OCI-LY7 (cell line): ENCODE results near the gene NAA60. TPM values are rescaled to one million over a fixed set of nuclear protein-coding genes. Genes with fewer than 3 reads are reported as not detected.

Source experiments
- BruUV-seq: library from RNA; stranded (reverse); fragments of 400-500 nt; replicated peaks from 2 replicates; lab custom pipeline; 2021; lab: Mats Ljungman, UMichigan
- CTCF ChIA-PET: fragments of 300-600 bp; sonication (Branson Sonifier 250); formaldehyde crosslinking; loops from one replicate; lab custom pipeline; 2022; ENCODE audit warnings: antibody characterized with exemption; ENCODE audit not compliant: unreplicated experiment; lab: Charles Lee
- POLR2A ChIA-PET: fragments of 300-600 bp; sonication (Branson Sonifier 250); formaldehyde crosslinking; loops from one replicate; lab custom pipeline; 2022; ENCODE audit warnings: antibody characterized with exemption; lab: Charles Lee
- DNase-seq: peaks from one replicate; pipeline ENCODE4 v3.0.0-alpha.2; 2015; ENCODE audit warnings: low spot score
- H2AFZ ChIP-seq: fragments of 200-600 bp; sonication (generic), shearing (Covaris generic); 2 replicates; pipeline ENCODE4 v1.6.1; 2014; ENCODE audit warnings: mild to moderate bottlenecking, antibody characterized with exemption, low read length, moderate library complexity
- H3K27ac ChIP-seq: fragments of 200-600 bp; sonication (generic); 2 replicates; pipeline ENCODE4 v1.5.1; 2014; ENCODE audit warnings: mixed run types, low read depth, mild to moderate bottlenecking, moderate library complexity, low read length, inconsistent platforms; ENCODE audit not compliant: poor library complexity, severe bottlenecking
- H3K36me3 ChIP-seq: fragments of 200-600 bp; sonication (generic); 2 replicates; pipeline ENCODE4 v1.6.1; 2014; ENCODE audit warnings: mild to moderate bottlenecking, antibody characterized with exemption, low read length, moderate library complexity, mixed read lengths; ENCODE audit not compliant: insufficient read depth
- H3K4me1 ChIP-seq: fragments of 200-600 bp; sonication (generic); 2 replicates; pipeline ENCODE4 v1.5.1; 2014; ENCODE audit warnings: mild to moderate bottlenecking, low read length; ENCODE audit not compliant: insufficient read depth, poor library complexity, severe bottlenecking
- H3K4me2 ChIP-seq: fragments of 200-600 bp; sonication (generic); 2 replicates; pipeline ENCODE4 v1.6.1; 2014; ENCODE audit warnings: mild to moderate bottlenecking, low read length
- H3K4me3 ChIP-seq: fragments of 200-600 bp; sonication (generic); 2 replicates; pipeline ENCODE4 v1.5.1; 2014; ENCODE audit warnings: mild to moderate bottlenecking, low read depth, low read length; ENCODE audit not compliant: poor library complexity, severe bottlenecking
- H3K79me2 ChIP-seq: fragments of 200-600 bp; sonication (generic); 2 replicates; pipeline ENCODE4 v1.6.1; 2016; ENCODE audit warnings: low read depth, mild to moderate bottlenecking, low read length, moderate library complexity, mixed read lengths; ENCODE audit not compliant: insufficient read depth
- H3K9me2 ChIP-seq: fragments of 200-600 bp; sonication (generic); 2 replicates; pipeline ENCODE4 v1.6.1; 2016; ENCODE audit warnings: mild to moderate bottlenecking, low read length, mixed read lengths; ENCODE audit not compliant: insufficient read depth
- H3K9me3 ChIP-seq: fragments of 200-600 bp; sonication (generic); 2 replicates; pipeline ENCODE4 v1.6.1; 2014; ENCODE audit warnings: mild to moderate bottlenecking, mixed run types, low read length, mixed read lengths
- H4K20me1 ChIP-seq: fragments of 200-600 bp; sonication (generic); 2 replicates; pipeline ENCODE4 v1.6.1; 2014; ENCODE audit warnings: mild to moderate bottlenecking, antibody characterized with exemption, low read length, moderate library complexity, mixed read lengths; ENCODE audit not compliant: insufficient read depth
- CTCF ChIP-seq: fragments of 200-600 bp; sonication (generic); conservative IDR thresholded peaks from 2 replicates; pipeline ENCODE4 v1.5.1; 2014; ENCODE audit warnings: mild to moderate bottlenecking, antibody characterized with exemption, low read length, moderate library complexity, mixed read lengths
- EZH2phosphoT487 ChIP-seq: fragments of 200-600 bp; sonication (generic); IDR thresholded peaks from 2 replicates; pipeline ENCODE4 v1.6.1; 2018; ENCODE audit warnings: low read depth, borderline replicate concordance, mild to moderate bottlenecking, mixed run types, antibody characterized with exemption, low read length, moderate library complexity, mixed read lengths
- intact Hi-C: fragments of 100-400 bp; cut with micrococcal nuclease; formaldehyde crosslinking; loops from one replicate; pipeline ENCODE4 v1.10.0; 2022; ENCODE audit not compliant: unreplicated experiment
- total RNA-seq, 2 experiments: library from RNA; depleted of rRNA in 1 of 2; stranded (reverse); fragments of >200 nt in 1 of 2; shearing (Covaris generic) in 1 of 2; gene quantifications; 2 replicates each; pipeline ENCODE4 v1.2.3, GENCODE V29; 2014 to 2022

NAA60 gene
- total RNA-seq, 2 experiments from 2014 or later: 24.8 to 40.1 TPM

DNA sequence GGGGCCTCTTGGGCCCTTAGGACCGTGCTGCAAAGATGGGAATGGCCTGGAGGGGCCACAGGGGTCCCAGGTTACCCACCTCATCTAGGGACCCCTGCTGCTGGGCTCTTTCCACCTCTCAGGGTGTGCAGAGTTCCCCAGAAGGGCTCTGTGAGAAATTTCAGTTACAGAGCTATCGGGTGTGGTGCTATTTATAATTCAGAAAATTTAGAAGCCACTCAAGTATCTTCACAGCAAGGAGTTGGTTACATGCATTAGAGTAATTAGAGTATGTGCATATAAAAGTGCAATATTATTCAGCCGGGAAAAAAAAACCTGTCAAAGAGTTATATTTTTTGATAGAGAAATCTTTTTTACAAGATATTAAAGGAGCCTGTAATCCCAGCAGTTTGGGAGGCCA is 32.9 kb downstream of the NAA60 start:
- no peak for DNase-seq
- Histone ChIP-seq H3K9me2 (no peaks in the 10 kb centered on the region), H3K4me1 (no peaks in the 10 kb centered on the region), H3K4me2 (no peak overlapping the region), H3K79me2 (no peaks in the 10 kb centered on the region; the same call in 1 of the 2 replicates), H3K9me3 (no peaks in the 10 kb centered on the region), H3K27ac (no peak overlapping the region), H3K4me3 (no peak overlapping the region), H4K20me1 (no peaks in the 10 kb centered on the region), H3K36me3 (peaks cover 43% of the 10 kb centered on the region), H2AFZ (no peak overlapping the region)
- CTCF ChIA-PET: no interaction called here
- intact Hi-C loops: no loop called here
- TF ChIP-seq CTCF (no peak), EZH2phosphoT487 (no peak)
- no TSS peak for BruUV-seq
- POLR2A ChIA-PET: interaction anchor here (0.5 to 0.6 kb wide), 2 partner anchors 125 to 416 kb away, joined by 3 to 4 read pairs; no protein-coding TSS in a partner anchor

DNA sequence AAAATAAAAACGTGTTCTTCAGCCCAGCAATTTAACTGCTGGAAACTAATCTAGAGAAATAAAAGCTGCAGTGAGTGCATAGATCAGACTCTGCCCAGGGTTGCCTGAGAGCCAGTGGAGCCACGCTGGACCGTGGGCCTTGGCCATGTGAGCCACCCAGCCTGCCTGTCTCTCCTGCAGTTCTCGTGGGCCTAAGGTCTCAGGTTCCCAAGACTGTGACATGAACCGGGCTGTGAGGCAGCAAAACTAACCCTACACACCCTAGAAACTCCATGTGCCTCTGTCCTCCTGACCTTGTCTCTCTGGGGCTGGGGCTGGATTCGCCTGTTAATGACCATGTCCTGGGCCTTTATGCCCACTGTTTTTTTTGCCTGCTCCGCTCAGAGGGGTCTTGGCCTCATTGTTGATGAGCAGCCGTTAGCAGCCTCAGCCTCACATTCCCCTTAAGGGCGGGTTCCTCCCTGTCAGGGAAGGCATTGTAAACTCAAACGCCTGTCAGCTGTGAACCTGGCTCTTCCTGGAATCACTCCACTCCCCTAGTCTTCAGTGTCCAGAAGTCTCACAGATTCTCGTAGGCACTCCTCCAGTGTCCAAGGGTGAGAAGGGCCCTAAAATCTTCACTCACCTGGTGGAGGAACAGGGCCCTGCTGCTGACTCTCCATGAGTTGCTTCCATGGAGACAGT is 34.9 kb downstream of the NAA60 start:
- no TSS peak for BruUV-seq
- Histone ChIP-seq H3K27ac (no peak overlapping the region), H3K4me3 (no peak overlapping the region), H3K9me2 (no peaks in the 10 kb centered on the region), H4K20me1 (no peaks in the 10 kb centered on the region), H3K79me2 (no peaks in the 10 kb centered on the region; the same call in 1 of the 2 replicates), H3K36me3 (peaks cover 42% of the 10 kb centered on the region), H3K4me2 (no peak overlapping the region), H3K9me3 (no peaks in the 10 kb centered on the region), H2AFZ (no peak overlapping the region), H3K4me1 (no peaks in the 10 kb centered on the region)
- CTCF ChIA-PET: no interaction called here
- POLR2A ChIA-PET: no interaction called here
- intact Hi-C loops: no loop called here
- DNase-seq: no peak
- TF ChIP-seq EZH2phosphoT487 (no peak), CTCF (no peak)

- intact Hi-C loops: no loop called here
- Histone ChIP-seq H3K4me3 (no peak overlapping the region), H3K36me3 (peaks cover 51% of the 10 kb centered on the region), H3K9me2 (no peaks in the 10 kb centered on the region), H3K4me2 (no peak overlapping the region), H2AFZ (no peak overlapping the region), H3K27ac (no peak overlapping the region), H4K20me1 (no peaks in the 10 kb centered on the region), H3K9me3 (no peaks in the 10 kb centered on the region), H3K4me1 (no peaks in the 10 kb centered on the region), H3K79me2 (no peaks in the 10 kb centered on the region)
- ChIA-PET POLR2A (interaction anchor here (0.7 kb wide), 1 partner anchor 184 kb away, joined by 5 read pairs; no protein-coding TSS in a partner anchor), CTCF (no interaction called here)
- BruUV-seq: no TSS peak
- TF ChIP-seq EZH2phosphoT487: no peak
- TF ChIP-seq CTCF: no peak
- no peak for DNase-seq
Measured at GRCh38 chr16:3479654-3480216, 36.3 kb downstream of the NAA60 start.
